Stimulated activated naive CD8-positive, alpha-beta T cell treated with anti-CD3 and anti-CD28 coated beads, Interleukin-15, Interleukin-2, amounts not matched to agents 100 U/mL and 50 U/mL, for 24 hours (primary cell): ENCODE data around the gene USHBP1.

ENCODE experiments used
- ATAC-seq: fragments of 150-1000 bp; cut with Tn5 transposase; one replicate; pipeline ENCODE4 v1.10.0; 2021
- DNase-seq: peaks from one replicate; pipeline ENCODE4 v3.0.0; 2021

The USHBP1 gene

DNA sequence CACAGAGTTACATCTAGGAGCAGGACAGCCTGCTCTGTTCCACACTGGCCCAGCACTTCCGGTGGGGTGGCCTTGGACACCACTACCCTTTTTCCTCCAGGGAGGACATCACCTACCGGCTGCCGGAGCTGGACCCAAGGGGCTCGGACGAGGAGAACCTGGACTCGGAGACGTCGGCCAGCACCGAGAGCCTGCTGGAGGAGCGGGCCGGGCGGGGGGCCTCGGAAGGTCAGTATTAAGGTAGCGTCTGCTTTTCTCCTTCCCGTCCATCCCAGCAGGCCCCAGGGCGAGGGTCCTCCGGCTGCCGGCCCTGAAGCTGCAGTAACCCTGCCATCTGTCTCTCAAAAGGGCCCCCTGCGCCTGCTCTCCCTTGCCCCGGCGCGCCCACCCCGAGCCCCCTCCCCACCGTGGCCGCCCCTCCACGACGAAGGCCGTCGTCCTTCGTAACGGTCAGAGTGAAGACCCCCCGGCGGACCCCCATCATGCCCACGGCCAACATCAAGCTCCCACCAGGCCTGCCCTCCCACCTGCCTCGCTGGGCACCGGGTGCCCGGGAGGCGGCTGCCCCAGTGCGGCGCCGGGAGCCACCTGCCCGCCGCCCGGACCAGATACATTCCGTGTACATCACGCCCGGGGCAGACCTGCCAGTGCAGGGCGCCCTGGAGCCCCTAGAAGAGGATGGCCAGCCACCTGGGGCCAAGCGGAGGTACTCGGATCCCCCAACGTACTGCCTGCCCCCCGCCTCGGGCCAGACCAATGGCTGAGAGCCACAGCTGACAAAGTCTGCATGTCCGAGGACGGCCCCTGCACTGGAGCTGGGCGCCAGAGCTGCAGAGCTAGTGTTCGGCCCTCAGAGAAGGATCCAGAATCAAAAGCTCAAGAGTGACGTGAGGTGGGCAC, 52.7 kb downstream of the USHBP1 start:
- ATAC-seq (no peak), DNase-seq (no peak)

DNA sequence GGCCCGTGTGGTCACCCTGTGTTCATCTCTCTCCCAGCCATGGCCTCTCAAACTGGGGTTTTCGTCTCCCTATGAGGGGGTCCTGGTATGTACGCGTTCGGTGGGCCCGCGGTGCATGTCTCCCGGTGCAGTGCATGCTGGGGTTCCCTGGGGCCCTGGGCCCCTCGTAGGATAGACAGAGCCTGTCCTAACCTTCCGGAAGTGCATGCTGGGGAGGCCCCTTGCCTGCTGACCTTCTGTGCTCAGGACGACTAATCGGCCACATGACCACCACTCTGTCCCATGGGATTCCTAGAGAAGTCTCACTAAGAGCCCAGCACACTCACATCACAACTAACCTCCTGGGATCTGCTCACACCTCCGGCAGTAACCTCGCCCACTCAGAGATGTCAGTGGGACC, 54.2 kb downstream of the USHBP1 start:
- DNase-seq (no peak), ATAC-seq (no peak)

DNA sequence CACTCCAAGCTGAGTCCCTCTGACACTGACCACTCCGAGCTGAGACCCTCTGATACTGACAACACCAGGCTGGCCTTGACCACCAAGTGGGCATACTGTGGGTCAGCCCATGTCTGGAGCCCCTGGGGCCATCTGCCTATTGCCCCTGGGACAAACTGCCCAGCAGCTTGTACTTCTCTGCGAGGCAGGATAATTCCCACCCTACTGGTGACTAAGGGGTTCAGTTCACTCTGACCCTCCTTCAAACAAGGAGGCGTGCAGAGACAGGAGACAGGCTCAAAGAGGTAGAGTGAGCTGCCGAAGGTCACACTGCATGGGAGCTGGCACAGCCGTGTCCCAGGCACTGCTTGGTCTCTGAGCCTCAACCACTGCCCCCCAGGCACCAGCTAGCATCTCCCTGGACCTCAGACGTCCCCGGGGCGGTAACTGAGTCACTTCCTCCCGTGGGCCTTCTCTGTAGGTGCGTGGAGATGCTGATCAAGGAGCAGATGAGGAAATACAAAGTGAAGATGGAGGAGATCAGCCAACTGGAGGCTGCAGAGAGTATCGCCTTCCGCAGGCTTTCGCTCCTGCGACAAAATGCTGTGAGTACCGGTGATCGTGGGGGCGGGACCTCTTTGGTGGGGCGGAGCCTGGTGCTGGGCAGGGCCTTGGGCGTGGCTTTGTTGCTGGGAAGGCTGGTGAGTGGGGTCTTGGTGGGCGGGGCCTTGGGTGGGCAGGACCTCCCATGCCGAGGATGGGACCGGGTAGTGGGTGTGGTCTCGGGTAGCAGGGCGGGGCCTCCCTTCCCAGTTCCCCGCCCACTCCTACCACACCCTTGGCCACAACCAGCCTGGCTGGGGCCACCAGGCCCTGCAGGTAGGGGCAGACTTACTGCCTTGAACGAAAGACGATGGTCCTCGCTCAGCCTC, 55.2 kb downstream of the USHBP1 start:
- peak; percentile 71 for DNase-seq

GRCh38 chr19:17206736-17207581, 57.6 kb downstream of the USHBP1 start:
- no peak for DNase-seq

More for the DNA sequence above, 55.2 kb downstream of the USHBP1 start:
- peak; percentile 29 for ATAC-seq

GRCh38 chr19:17205237-17206140, 59.1 kb downstream of the USHBP1 start:
- peak; percentile 41 for ATAC-seq
- DNase-seq = peak; percentile 64

More at GRCh38 chr19:17206736-17207581, 57.6 kb downstream of the USHBP1 start:
- ATAC-seq = no peak

GRCh38 chr19:17202713-17203112, 61.8 kb downstream of the USHBP1 start:
- ATAC-seq = no peak

DNA sequence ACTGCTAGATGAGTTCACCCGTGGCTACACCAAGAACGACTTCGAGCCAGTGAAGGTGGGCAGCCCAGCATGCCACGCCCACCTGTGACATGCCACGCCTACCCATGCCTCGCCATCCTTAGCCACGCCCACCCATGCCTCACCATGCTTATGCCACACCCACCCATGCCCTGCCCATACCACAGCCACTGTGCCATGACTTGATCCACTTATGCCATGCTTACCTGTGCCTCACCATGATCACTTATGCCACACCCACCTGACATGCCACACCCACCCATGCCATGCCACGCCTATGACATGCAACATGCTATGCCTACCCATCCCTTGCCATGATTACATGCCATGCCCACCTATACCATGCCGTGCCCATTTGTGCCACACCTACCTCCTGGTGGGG, 62.3 kb downstream of the USHBP1 start:
- DNase-seq = peak; percentile 37
- ATAC-seq = no peak

More at GRCh38 chr19:17202713-17203112, 61.8 kb downstream of the USHBP1 start:
- DNase-seq = no peak

- ATAC-seq = no peak
- no peak for DNase-seq
Observed at GRCh38 chr19:17200408-17201079, 64.0 kb downstream of the USHBP1 start.
